ENCODE results near the gene TMEM121.
"Not testable (repeated sequence)": the region's sequence is repeated elsewhere in the genome, so short reads cannot be mapped to it uniquely, and the experiment has no call there.

Gene TMEM121

DNA sequence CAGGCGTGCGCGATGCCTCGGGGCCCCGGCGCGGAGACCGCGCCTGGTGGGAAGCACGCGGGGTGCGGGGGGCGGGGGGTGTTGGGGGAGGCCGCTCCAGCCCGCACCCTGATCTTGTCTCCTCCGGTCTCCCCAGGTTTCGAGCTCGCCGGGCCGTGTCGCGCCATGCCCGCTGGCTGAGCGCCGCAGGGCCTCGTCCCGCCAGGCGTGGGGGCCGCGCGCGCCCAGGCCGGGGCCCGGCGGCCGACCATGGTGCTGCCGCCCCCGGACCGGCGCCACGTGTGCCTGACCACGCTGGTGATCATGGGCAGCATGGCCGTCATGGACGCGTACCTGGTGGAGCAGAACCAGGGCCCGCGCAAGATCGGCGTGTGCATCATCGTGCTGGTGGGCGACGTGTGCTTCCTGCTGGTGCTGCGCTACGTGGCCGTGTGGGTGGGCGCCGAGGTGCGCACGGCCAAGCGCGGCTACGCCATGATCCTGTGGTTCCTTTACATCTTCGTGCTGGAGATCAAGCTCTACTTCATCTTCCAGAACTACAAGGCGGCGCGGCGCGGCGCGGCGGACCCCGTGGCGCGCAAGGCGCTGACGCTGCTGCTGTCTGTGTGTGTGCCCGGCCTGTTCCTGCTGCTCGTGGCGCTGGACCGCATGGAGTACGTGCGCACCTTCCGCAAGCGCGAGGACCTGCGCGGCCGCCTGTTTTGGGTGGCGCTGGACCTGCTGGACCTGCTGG lies 2.4 kb downstream of the TMEM121 start:
- DNase-seq (ENCODE audit: low spot score) = no peak

DNA sequence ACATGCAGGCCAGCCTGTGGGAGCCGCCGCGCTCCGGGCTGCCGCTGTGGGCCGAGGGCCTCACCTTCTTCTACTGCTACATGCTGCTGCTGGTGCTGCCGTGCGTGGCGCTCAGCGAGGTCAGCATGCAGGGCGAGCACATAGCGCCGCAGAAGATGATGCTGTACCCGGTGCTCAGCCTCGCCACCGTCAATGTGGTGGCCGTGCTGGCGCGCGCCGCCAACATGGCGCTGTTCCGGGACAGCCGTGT lies 2.9 kb downstream of the TMEM121 start:
- DNase-seq (ENCODE audit: low spot score) = no peak

DNA sequence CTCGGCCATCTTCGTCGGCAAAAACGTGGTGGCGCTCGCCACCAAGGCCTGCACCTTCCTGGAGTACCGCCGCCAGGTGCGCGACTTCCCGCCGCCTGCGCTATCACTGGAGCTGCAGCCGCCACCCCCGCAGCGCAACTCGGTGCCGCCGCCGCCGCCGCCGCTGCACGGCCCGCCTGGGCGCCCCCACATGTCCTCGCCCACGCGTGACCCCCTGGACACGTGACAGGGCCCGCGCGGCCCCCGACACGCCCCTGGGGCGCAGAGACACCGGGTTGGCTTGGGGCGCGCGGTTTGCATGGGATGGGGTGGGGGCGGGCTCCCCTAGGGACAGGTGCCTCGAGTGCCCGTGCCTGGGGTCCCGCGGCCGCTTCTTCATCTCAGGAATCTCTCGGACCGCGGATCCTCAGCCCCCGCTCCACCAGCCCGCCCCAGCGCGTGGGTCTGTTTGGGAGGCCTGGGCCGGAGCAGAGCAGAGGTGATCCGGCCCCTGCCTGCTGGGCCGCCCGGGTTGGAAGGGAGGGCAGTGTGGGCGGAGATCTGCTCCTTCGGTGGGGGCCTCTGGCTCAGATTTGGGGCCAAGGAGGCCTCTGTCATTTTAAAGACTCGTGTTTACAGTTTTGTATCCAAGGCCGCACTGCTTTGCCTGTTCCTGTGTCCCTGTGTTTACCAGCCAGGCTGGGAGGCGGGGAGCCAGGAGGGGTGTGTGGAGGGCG lies 3.3 kb downstream of the TMEM121 start:
- DNase-seq (ENCODE audit: low spot score) = no peak

DNA sequence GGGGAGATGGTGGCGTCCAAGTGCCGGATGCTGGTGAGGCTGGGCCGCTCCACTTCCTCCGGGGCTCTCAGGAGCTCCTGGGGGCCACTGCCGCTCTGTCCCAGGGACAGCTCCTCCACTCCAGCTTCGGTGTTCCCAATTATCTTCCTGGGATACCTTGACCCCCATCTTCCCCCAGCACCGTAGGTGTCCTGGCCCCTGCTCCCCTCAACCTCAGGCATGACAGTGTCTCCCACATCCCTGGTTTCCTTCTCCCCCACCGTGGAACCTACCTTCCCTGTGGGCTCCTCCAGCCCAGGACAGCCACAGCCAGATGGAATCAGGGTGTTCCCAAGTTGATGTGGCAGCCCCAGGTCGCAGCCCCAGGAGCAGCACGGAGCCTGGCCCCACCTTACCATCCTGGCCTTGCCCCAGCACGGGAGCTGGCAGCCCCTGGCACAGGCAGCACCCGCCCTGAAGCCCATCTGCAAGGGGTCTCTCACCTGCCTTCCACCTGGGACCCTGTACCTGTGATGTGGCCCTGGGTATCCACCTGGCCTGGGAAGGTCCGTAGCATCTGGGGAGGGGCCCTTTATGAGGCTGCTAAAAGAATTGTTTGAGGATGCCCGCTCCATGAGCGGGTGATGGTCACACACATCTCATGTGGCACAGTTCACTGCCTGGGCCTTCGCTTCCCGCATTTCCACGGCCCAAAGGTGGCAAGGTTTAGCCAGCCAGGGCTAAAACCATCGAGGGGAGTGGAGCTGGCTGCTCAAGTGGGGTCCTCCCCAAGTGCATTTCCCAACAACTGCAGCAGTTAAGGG lies 4.1 kb downstream of the TMEM121 start:
- DNase-seq (ENCODE audit: low spot score) = no peak

DNA sequence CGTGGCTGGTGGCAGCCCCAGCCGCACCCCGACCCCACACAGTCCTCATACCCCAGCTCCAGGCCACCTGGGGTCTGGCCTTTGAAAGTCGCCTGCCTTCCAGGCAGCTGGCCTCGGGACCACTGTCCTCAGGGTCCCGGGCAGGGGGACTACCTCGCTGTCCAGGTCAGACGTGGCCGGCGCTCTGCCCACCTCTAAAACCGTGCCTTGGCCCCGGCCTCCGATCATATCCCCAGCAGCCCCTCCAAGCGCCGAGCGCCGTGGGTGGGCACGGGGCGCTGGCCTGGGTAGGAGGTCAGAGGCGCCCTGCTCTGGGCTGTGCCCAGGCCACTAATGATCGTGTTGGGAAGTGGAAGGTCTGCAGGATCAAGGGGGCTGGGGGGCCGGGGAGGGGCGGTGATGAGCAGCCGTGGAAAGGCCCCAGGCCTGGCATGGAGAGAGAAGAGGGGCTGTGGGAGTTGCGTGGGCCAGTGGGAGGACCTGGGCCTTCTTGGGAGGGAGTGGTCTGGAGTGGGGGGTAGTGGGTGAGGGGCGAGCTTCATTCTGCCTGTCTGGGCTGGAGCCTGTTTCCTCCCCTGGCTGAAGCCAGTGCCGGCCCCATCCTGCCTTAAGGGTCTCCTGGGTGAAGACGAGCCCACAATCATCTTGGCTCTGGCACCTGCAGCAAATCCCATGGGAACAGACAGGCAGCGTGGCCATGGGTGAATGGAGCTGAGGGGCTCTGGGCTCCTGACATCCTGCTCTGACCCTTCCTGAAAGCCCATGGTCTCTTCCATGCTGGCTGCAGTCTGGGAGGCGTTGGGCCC lies 4.9 kb downstream of the TMEM121 start:
- DNase-seq (ENCODE audit: low spot score) = no peak

DNA sequence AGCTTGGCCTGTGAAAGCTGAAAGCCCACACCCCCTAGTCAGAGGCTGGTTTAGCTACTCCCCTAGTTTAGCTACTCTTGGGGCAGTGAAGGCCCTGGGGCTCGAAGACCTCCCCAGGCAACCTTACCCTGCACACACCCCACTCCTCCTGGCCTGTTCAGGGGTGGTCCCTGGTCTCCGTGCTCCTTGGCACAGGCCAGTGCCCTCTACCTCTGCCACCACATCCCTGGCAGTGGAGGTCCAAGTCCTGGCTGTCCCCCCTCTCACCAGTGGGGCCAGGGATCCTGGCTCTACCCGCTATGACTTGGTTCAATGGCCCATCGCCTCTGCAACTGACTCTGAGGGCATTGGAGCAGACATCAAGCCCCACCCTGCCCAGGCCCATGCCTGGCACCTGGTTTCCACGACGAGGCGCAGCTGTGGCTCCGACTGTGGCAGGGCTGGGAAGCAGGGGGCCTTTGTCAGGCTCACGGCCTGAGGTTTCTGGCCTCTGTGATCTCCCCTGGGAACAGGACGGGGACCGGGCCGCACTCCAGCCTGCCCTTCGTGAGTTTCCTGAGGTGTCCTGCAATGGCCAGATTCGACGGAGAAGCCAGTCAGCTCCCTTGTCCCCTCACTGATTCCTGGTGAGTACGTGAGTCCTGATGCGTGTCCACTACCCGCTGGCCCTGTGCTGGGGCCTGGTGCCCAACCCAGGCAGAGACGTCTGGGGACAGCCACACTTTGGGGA lies 5.7 kb downstream of the TMEM121 start:
- no peak for DNase-seq (ENCODE audit: low spot score)

DNA sequence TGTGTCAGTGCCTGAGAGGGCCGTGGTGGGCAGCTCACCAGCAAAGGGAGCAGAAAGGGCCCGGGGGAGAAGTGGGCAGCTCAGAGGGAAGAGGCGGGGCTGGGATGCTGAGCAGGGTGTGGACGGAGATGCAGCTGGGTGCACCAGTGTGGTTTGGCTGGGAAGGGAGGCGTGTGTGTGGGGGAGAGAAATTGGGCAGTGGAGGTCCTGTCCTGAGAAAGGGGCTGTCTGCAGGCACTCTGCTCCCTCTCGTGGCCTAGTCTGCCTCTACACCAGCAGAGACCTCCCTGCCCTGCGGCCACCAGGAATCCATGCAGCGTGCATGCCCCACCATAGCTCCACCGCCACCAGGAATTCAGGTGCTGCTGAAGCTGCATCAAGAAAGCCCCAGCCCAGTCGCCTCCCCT lies 6.4 kb downstream of the TMEM121 start:
- peak; percentile 70 for DNase-seq (ENCODE audit: low spot score)

DNA sequence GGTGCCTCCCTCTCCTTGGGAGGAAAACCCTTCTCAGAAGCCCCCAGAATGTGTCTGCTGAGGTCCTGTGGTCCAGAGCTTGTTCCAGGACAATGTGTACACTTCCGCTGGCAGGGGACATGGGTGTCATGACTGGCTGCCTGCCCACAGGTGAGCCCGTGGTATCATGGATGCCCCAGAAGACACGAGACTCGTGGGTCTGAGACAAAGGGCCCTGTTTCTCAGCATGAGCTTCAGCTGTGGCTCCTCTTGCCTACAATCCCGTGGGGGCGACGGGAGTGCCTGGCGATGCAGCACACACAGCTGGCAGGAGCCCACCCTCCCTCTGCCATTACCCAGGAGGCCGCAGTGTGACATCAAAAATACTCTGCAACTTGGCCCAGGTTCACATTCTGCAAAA lies 7.0 kb downstream of the TMEM121 start:
- DNase-seq (ENCODE audit: low spot score) = no peak

DNA sequence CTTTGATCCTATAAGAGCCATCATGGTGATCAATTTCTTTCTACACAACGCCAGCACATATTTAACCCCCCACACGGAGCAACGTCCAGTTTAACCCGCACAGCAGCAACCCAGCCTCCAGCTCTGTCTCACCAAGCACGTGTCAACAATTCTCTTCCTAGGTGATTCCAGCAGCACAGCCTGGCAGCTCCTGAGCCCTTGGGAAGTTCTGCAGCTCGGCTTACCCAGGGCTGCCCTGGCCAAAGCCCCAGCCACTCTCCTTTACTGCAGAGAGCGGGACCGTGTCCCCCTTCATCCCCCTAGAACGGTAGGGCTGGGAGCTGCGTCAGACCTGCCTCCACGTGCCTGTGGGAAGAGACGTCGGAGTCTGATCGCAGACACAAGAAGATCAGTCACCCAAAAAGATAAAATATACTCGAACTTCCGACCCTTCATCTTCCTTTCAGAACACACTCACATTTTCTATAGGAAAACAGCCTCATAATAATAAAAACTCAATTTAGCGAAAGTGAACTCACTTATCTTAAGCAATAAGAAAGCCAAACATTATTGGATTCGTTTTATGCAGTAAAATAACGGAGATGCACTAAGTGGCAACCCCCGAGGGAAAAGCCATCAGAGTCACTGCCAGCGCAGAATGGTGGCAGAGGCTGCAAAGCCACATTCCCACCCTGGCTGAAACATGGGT lies 7.6 kb downstream of the TMEM121 start:
- no peak for DNase-seq (ENCODE audit: low spot score)

DNA sequence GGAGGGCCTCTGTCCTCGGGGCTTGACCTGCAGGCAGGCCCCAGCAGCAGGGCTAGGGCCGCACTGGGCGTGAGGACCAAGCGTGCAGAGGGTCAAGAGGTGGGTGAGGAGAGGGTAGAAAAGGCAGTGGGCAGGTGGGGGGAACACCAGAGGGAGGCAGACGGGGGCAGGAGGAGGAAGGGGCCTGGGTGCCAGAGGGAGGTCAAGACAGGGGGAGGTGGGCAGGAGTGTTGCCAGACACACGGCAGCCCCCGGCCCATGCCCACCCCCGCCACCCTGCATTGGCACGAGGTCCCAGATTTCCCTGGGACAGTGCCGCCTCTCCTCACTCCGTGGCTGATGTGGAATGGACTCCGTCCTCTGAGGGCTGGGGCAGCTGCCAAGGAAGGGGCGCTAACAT lies 8.2 kb downstream of the TMEM121 start:
- DNase-seq (ENCODE audit: low spot score) = no peak

DNA sequence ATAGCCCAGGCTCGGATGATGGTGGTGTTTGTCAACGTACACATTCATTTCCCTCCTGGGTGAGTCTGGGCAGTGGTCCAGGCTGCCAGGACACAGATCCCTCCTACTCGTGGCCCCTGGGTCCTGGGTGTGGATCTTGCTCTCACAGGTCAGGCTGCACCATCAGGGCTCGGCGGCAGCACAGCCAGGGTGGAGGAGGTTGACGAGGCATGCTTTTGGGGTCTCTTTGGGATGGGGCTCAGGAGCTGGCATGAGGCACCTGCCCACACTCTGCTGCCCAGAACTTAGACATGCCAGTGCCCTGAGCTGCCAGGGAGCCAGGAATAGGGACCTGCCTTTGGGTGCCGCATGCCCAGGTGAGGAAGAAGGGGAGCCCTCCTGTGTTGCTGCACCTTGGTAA lies 9.7 kb downstream of the TMEM121 start:
- DNase-seq (ENCODE audit: low spot score) = no peak

DNA sequence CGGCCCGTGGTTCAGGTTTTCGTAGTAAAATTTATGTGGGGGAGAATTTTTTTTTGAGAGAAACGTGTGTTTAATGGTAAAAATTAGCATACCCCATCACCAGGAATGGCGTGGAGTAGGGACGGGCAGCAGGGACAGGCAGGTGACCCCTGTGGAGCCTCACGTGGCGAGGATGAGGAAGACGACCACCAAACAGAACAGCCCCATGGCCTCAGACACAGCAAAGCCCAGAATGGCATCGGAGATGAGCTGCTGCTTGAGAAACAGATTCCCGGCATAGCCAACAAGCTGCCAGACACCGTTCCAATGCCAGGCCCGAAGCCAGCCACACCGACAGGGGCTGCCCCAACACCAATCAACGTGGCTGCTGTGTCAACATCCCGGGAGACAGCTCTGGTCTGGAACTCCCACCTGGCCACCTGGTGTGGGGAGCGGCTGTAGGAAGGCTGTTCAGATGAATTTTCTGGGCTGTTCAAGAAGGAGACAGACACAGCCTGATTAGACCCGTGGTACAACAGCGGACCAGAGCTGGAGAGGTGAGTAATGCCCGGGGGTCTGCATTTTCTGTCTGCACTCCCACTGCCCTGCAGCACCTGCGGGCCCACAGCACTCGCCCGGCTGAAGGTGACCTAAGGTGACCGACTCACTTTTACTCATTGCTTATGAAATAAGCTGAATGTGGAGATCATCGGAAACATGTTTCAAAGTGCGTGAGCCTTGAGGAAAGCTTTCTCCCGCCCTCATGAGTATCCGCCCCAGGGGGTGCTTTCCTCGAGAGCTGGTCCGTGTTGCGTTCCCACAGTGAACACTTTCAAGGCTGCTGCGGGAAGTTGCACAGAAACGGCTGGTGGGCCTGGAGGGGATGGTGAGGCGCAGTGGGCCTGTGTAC lies 10.6 kb downstream of the TMEM121 start:
- no peak for DNase-seq (ENCODE audit: low spot score)

DNA sequence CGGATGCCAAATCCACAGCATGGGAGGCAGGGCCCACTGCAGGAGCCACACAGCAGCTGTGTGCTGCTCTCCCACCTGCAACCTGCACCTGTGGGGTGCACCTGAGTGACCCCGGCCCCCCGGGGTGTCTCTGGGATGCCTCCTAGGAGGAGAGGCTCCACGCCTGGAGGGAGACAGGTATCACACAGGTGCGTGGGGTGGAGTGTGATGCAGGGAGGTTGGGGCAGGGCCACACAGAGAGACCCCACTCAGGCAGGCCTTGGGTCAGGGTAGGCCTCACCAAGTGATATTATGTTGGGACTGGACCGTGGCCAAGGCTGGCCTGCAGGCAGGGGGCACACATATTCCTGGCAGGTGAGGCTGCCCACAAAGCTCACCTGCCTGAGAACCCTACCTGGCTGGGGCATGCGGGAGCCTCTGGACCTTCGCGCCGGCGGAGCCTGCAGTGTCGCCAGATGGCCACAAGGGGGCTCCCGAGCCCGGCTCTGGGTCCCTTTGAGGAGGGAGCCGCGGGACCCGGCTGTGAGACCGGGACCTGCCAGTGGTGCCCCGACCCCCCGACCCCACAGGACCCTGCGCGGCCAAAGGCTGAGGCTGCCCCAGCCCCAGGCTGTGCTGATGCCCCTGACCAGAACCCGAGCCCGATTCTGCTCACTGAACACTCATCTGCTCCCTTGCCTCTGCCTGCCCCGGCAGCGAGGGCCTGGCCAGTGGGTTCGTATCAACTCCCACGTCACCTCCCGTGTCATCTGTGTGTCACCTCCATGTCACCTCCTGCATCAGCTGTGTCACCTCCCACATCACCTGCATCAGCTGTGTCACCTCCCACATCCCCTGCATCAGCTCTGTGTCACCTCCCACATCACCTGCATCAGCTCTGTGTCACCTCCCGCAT lies 11.4 kb downstream of the TMEM121 start:
- DNase-seq (ENCODE audit: low spot score) = peak; percentile 77

DNA sequence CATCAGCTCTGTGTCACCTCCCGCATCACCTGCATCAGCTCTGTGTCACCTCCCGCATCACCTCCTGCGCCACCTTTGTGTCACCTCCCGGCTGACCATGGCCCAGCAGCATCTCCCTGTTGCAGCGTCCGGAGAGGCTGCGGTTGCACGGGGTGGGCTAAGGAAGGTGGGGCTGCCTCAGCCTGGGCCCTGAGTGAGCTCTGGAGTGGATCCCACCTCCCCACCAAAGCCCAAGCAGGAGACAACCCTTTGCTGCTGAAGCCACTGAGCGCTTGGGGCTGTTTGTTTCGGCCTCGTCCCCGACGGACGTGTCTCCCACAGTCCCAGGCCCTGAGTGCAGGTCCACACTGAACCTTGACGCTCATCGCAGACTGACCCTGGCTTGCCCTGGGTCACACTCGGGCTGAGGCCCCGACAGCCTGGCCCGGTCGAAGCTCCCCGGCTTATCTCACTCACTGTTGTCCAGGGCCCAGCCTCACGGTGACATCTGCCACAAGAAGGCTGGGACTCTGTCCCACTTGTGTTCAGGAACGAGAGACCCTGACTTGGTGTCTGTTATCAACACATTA lies 12.2 kb downstream of the TMEM121 start:
- DNase-seq (ENCODE audit: low spot score) = no peak

DNA sequence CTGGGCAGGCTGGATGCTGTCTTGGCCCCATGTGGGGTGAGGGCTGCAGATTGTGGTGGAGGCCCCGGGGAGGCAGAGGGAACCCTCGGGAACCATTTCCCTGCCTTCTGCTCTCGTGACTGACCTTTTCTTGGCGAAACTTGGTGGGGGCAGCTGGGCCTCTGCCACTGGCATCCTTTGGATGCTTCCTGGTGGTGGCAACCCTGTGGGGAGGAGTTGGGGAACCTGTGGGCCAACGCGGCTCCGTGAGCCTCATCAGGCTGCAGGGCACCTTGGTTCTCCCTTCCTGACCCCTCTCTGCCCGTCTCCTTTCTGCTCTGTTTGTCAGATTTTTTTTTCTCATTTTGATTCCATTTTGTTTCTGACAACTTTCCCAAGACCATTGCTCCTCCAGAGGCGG lies 14.4 kb downstream of the TMEM121 start:
- DNase-seq (ENCODE audit: low spot score) = no peak

DNA sequence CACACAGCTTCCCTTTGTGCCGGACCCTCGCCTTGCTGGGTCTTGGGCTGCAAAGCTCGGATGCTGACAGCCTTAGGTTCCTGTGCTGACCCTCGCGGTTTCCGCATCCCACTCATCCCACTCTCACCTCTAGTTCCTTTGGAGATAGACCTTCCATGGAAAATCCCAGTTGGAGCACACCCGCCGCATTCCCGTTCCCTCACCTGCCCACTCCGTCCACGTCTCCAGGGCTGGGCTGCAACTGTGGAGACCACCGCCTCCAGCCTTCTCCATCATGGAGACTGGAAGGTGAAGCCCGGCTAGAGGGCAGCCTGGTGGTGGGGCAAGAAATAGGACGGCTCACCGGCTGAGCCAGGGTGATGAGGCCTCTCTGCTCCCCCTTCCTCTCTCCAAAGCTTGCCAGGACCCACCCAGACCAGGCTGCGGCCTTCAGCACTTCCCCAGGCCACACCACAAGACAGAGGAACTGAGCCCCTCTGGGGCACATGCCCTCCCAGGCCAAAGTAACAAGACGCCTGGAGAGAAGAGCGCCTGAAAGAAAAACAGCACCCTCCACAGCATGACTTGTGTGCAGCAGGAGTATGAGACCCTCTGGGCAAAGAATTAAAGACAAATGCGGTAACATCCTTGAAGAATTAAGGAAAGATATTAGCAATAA lies 15.0 kb downstream of the TMEM121 start:
- no peak for DNase-seq (ENCODE audit: low spot score)

DNA sequence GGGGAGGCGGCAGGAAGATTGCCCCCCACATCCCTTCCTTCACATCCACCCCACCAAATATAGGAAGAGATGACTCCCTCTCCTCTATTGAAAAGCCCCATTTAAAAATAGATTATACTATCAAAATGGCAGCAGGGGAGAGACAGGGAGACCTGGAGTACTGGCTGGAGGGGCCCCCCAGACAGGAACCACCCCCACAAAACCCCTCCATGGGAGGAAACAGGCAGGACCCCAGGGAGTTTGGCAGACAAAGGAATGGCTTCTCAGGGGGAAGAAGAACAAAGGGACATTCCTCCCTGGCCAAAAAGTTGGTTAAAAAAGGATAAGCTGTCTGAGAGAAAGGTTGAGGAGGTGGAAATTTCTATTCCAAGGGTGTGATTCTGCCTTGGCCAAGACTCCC lies 19.3 kb downstream of the TMEM121 start:
- not testable (repeated sequence) for DNase-seq (ENCODE audit: low spot score)

DNA sequence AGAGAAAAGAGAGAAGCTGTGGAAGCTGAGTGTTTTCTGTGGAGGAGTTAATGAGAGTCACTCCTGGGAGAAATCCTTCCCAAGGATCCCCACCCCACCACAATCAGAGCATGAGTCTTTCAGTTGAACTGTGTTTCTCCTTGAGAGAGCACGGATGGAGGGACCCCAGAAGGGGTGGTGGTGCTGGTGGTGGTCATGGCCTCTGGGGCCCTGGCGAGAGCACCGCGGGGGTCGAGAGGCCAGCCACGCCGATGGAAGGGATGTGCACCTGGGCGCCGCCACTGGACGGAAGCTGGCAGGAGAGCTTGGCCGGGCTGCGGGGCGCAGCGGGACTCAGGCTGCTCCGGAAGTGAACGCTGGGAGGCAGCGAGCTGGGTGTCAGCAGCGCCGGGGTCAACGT lies 20.0 kb downstream of the TMEM121 start:
- DNase-seq (ENCODE audit: low spot score) = not testable (repeated sequence)

All from AG08395 (cell line).